ENCODE measurements around the gene FRMD1.

Gene FRMD1

DNA sequence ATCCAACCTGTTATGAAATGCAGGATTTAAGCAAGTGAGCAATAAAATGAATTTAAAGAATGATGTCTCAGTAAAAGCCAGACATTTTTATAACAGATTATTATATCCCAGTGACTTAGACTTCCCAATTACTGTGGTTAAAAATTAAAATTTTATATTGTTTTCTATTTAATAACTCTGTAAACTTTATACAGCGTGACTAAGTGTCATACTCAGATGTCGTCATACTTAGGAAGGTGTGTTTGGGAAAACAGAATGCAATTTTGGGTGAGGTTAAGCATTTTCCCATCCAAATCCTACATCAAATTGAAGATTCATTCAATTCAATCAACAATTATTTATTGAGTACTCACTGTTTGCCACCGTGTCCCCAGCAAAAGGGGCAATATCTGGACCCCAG is 31.4 kb upstream of the FRMD1 start:
- DNase-seq = no peak

DNA sequence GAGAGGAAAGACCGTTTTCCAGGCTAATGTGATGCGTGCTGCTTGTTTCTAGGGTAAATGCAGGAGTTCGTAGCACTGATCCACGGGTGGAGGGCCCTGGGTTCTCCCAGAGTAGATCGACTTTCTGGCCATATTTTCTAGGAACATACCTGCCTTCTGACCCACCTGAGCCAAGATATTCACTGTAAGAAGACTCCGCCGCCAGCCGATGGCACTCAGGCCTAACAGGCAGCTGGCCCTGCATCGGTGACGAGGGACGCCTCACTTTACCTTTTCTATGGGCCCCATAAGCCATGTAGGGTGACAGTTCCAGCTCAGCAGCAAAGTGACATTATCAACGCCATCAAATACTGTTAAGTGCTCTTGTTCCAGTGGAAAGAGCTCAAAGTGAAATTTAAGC is 30.2 kb upstream of the FRMD1 start:
- no peak for DNase-seq

DNA sequence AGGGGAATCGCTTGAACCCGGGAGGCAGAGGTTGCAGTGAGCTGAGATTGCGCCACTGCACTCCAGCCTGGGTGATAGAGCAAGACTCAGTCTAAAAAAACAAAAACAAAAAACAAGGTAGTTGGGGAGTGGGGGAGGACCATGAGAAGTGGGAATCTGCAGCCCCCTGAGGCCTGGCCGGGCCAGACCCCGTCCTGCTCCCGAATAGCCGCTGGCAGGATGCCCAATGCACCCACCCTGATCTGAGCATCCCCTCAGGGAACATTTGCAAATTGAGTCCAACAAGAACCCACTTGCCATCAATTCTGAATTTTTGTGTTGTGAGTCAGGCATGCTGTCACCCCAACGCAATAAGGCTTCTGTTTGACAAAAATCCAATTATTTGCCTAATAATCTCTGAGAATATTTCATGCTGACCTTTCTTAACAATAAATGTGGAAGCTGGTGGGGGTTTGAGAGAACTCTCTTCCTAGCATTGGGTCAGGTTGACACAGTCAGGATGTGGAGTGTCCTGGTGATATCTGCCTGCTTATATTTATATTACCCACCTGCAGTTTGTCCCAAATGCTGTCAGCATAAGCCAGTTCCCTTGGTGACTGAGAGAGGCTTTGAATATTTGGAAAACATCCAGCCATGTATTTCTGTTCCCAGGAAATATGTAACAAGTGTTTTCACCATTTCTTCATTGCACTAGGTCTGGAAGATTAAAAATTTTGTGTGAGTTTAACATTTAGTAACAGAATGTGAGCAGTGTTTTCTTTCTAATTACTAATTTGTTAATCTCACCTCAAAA is 28.4 kb upstream of the FRMD1 start:
- DNase-seq = no peak

DNA sequence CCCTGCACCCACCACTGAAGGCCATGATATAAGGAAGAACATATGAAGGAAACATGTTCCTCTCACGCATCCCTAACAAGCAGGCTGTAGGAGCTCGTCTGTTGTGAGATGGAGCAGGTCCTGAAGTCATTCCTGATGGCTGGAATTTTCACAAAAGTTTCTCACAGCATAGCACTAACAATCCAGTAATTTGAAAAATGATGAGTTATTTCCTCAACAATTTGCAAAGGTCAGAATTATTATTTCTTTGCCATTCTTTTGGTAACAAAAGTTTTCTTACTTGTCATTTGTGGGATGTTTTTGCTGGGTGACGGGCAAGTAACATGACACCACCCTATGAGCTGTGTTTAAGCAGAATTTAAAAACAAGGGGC is 27.6 kb upstream of the FRMD1 start:
- DNase-seq = no peak

DNA sequence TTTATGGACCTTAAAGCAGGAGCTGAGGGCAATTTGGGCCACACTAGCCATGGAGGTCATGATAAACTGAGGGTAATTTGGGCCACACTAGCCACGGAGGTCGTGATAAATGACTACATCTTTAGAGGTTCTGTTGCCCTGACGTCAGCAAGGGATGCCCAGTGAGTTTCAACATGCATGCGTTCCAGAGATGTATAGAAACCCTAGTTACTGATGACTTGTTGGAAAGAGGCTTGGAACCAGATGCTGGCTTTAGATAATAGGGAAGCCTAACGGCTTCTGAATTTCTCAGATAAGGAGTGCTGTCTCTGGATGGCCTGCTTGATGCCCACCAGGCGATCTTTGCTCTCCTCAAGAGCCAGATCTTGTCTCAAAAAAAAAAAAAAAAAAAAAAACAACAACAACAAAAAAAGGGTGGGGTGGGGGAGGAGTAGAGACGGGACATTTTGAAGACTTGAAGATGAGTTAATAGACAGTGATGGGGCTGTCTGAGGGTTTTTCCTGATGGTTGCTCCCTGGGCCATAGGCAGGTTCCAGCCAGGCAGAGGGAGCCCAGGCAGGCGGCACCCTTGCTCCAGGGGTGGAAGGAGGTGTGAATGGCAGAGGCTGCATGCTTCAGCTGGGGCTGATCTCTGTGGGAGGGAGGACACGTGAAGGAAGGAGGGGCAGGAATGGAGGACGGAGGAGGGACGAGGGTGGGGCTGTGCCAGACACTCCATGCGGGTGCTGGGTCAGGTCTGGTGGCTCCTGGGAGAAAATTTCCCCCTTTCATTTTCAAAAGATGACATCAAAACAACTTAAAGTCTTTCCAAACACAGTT is 27.0 kb upstream of the FRMD1 start:
- no peak for DNase-seq

DNA sequence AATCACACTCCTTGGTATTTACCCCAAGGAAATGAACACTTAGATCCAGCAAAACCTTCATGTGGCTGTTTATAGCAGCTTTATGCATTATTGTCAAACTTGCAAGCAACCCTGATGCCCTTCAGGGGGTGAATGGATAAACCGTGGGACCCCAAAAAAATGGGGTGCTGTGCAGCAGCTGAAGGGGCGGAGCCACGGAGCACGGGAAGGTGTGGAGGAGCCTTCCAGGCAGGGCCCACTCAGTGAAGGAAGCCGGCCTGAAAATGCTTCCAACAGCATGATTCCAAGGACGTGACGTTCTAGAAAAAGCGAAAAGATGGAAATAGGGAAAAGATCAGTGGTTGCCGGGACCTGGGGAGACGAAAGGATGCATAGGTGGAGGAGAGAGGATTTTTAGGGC is 25.6 kb upstream of the FRMD1 start:
- no peak for DNase-seq

DNA sequence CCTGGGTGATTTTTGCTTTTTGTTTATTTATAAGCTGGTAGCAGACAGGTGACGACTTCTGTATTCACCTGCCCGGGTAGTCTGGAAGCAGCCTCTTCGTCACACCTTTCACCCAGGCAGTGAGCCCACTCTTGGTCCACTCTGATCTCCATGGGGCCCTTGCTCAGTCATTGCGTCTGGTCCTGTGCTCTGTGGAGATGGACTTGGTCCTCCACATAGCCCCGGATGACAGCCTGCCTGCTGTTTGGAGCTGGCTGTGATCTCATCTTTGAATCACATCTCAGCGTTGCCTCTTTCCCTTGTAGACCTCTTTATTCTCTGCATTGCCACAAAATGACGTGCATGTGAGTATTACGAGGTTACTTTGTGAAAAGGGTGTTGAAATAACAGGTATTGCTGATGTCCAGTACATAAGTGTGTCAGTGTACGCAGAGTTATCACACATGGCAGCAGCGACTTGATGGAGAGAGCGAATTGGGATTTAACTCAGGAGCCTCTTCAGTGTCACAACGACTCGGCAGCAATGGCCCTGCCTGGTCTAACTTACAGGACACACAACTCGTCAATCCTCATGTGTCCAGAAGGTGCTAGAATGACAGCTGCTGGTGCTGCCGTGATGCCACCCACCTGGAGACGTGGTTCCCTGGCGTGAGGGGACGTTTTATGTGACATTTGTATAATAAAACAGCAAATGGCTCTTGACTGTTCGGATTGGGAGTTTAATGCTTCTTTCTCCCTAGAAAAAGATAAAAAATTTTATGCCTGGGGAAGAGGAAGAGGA is 24.2 kb upstream of the FRMD1 start:
- no peak for DNase-seq

DNA sequence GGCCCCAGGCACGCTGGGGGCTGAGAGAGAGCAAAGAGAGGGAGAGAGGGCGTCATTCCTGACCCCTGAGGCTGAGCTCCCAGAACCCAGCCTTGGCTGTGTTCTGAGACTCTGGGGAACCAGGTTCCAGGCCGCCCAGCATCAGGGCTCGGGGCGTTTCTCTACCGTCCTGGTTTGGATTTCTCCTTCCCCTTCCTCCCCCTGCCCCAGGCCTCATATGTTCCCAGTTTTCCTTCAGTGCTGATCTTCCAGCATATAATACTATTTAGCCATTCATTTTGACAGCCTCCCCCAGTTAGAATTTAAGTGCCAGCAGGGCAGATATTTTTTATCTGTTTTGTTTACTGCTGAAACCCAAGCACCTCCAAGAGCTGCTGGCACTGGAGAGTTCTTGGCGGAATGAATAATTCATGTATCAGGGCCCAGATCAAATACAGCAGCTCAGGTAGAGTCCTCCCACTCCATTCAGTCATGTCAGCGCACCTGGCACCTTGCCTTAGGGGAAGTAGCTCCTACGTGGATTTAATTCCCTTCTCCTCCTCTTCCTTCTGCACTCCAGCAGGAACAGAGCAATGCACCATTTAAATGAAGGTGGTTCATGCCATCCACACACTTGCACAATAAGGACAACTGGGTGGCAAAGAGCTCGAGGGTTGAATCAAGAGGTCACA is 23.4 kb upstream of the FRMD1 start:
- no peak for DNase-seq

DNA sequence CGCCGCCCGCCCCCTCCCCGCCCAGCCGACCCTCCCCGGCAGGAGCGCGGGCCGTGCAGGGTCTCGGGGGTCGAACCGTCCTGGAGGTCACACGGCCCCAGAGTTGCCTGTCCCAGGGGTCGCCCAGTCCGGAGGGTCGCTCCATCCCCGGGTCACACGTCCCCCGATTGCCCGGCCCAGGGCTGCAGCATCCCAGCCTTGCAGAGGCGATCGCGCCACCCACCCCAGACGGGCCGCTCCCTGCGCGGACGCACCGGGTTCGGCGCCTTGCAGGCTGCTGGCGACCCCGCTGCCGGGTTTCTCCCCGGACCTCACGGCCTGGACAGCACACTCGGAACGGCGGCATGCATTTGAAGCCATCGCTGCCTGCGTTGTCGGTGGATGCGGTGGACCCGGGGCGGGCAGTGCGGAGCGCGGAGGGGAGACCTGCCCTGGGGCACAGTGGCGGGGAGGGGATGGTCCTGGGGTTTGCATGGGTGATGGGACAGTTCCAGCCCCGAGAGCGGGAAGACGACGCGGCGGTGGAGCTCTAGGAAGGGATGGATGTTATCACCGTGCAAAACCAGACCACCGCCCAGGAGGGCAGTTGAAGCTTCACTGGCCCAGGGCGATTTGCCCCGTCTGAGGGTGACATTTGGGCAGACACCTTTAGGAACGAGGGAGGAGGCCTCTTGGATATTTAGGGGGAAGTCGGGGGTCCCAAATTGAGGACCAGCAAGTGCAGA is 22.7 kb upstream of the FRMD1 start:
- no peak for DNase-seq

DNA sequence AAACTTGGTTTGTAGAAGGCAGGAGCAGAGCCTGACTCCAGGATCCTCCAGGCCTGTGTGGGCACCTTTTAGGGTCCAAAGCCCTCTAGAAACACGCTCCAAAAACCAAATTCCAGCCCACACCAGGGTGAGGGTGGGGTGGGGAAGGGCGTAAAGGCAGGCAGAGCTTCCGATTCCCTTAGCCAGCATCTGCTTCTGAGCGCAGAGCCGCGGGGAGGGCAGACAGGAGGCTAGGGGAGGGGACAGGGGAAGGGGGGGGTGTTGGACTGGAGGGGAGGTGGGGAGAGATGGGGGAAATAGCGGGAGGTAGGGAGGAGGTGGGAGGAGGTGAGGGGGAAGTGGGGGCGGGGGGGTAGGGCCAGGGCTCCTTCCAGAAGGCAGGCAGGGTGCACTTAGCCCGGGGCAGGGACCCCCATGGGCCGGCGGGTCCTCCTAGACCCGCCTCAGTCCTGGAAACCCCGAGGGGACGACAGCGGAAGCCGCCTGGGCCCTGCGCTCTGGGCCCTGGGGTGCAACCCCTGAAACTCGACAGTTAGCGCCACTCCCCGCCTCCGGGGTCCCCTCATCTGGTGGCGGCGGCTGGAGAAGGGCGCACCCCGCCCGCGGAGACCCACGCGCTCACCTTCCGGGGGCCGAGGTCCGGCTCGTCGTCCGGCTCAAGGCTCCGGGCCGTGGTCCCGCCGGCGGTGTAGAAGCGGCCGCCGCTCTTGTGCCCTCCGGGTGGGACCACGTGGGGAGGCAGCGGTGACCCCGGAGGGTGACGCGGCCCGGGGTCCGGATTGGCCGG is 22.0 kb upstream of the FRMD1 start:
- DNase-seq = no peak

DNA sequence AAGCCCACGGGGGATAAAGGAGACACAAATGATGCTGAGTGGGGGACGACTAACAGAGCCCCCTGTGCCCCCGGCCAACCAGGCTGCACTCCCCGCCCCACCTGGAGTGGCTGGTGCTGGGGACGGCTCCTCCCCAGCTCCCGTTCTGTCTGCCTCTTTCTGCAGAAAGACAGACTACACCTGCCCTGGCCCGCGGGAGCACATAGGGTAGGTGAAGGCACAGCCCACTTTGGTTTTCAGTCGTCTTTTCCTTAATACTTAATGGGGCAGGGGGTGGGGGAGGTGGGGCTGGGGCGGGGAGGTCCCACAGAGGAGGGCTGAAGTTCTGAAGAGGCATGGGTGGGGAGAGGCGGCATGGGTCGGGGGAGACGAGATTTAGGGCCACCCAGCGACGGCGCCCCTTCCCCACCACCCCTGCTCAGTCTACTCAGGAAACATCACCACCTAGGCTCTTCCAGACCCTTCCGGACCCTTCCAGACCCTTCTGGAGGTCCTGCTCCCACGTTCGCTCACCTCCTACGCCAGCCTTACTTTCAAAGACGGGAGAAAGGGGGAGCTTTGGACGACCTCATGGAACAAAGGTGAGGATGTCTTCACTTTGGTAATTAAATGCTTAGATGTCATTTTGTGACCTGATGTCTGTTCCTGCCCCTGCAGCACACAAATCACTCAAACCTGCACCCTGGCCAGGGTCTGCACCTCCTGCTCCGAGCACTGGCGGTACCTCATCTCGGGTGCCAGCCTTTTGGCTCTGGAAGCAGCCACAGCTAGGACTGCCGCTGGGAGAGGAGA is 21.2 kb upstream of the FRMD1 start:
- no peak for DNase-seq

DNA sequence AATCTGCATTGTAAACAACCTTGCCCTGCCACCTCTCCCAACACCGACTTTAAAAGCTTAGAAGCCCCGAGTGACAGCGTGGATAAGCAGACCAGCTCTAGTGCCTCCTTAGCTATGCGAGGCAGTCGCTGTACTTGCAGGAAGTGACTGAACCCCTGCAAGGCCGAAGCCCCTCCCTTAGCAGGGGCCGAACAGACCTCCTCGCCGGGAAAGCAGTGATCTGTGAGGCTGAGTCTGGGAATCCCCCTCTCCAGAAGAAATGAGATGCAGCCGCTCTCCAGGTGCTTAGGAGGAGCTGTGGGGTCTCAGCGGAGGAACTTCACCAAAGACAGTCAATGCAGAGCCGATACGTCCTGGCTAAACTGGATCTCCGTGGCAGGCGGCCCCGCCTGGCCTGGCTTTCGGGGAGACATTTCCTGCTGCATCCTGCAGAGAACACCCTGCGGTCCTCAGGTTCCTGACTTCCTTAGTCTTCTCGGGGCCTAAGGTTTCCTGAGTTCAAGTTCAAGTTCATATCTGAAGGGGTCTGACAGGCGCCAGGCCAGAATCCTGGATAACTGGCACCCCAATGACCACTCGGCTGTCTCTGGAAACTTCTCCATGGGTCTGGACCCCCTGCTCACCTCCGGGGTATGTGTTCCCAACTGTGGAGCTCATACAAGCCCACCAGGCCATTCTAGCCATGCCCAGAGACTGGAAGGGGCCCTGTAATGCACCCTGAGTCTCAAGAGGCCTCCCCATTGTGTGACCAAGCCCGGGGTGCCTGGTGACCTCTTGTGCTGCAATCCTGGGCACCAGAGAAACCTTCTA is 20.4 kb upstream of the FRMD1 start:
- DNase-seq = no peak

DNA sequence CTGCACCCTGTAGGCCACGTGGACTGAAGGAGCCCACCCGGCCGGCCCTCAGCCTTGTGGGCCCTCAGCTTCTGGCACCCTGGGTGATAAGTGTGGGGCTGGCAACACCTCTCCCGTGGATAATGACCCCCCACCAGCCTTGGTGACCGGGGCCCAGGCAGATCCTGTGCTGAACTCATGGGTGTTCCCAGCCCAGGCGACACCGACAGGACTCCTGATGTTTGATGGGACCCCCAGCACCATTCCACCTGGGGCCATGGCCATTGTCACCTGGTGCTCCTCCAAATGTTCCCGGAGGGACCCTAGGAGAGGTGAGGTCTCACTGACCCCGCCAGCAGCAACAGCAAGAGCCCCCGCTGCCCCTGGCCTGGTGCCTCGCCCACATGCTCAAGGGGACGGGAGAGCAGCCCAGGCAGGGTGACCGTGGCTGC is 19.4 kb upstream of the FRMD1 start:
- DNase-seq = no peak

DNA sequence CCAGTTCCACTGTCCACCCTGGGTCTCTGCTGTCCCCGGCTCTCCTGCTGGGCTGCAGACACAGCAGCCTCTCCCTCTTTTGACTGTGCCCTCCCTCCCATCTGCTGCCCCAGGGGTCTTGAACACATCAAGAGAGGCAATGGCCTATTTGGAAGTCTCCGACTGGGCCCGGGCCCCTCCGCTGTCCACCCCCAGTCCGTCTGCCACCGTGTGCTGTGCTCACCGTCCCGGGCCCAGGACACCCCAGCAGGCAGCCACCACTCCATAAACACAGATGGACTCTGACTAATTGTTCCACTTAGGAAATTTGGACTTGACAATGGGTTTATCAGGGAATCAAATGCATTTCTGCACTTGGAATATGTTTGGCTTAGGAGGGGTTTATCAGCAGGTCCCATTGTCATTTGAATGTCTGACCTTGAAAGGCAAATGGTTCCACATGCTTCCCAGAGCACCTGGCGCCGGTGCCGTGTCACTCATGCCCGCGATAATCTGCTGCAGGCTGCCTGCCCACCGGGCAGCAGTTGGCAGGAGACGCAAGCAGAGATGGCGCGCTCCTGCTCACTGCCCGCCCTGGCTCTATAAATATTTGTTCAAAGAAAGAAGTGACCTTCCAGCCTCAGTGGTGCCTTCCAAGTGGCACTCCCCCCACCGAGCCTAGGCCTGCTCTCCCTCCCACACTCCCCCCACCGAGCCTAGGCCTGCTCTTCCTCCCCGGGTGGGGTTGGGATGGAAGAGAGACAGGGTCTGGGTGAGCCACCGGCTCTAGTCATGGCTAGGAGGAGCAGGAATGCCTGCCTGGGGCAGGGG is 18.8 kb upstream of the FRMD1 start:
- no peak for DNase-seq

DNA sequence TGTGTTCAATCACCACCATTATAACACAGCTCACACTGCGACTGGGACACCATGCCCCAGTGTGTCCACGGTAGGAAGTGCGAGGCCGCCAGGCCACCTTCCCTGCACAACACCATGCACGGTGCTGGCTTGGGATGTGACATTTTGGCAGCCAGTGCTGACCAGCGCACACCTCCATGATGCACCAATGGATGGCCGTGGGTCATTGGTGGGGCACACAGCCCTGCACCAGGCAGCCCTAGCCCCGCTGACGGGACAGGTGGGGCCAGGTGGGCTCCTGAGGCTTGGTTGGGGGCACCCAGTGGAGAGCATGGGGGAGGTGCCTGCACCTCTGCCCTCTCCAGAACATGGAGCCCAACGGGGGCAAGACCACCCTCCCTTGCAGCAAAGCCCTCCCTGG is 18.2 kb upstream of the FRMD1 start:
- no peak for DNase-seq

DNA sequence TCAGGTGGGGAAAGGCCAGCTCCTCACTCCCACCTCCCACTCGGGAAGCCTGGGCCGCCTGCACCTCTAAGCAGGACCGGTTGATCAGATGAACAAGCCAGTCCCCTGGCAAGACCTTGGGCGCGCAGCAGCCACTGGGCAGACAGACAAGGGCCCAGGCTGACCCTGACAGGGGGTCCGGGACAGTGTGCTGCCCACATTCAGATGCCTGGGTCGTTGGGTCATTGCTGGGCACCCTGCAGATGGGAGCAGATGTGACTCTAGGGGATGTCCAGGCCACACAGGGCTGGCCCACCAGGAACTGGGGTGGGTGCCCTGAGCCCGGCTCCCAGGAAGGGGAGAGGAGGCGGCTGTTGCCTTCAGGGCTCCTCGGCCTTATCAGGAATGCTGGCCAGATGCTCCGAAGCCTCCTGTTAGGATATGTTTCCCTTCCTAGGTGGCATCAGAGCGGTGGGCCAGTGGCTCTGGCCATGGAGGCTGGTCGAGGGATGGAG is 17.3 kb upstream of the FRMD1 start:
- no peak for DNase-seq

DNA sequence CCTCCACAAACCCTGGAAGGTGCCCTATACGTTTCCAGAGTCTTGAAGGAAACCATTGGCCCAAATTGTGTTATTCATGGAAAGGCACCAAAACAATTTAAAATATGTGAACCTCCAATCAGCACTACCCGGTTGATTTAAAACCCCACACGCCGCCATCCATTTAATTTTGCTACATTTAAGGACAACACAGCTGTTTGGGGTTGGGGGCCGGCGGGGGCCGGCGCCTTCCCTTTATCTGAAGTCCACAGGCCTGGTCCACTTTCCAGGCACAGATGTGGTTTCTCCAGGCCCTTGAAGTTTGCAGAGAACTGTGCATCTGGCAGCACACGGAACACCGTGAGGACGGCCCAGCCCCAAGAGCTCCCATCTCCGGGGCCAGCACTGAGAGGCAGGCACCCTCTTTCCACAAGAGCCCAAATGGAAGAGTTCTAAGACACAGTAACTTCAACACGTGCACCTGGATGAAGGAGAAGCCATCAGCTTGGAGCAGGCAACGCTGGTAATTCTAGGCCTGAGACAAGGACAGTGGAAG is 16.8 kb upstream of the FRMD1 start:
- DNase-seq = no peak

DNA sequence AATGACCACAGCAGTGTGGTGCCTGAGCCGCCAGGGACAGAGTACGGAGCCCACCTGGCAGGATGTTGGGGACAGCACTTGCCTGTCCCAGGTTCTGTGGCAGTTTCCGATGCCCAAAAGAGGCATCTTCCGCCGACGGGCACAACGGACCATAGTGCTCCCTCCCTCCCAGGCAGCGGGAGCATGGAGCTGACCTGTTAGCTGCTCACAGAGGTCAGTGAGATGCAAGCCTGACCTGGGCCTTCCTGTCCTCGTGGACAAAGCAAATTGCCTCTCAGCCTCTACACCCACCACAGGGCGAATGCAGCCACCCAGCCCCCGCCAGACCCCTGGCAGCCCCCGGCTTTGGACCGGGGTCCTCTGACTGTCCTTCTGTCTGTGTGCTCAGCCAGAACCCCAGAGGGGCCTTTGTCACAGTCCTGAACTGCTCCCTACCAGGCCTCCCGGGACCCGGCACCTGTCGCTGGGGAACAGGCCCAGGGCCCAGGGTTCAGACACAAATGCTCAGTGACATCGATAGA is 16.2 kb upstream of the FRMD1 start:
- DNase-seq = no peak

Data from T-helper 2 cell (primary cell).